SK-N-SH (cell line): ENCODE measurements around the gene MRAP2. TPM values are rescaled to one million over a fixed set of nuclear protein-coding genes. Genes with fewer than 3 reads are reported as not detected.

Experiments
- CTCF ChIA-PET: fragments of 300-600, 350-600 bp; formaldehyde crosslinking; extraction: SDS; loops from one replicate; lab custom pipeline; 2021; lab: Yijun Ruan, JAX
- POLR2A ChIA-PET: fragments of 350-600 bp; sonication (Branson Sonifier 250); formaldehyde crosslinking; extraction: SDS; loops from one replicate; lab custom pipeline; 2020; ENCODE audit warnings: antibody characterized with exemption, inconsistent platforms; lab: Yijun Ruan, JAX
- DNase-seq: peaks from one replicate; pipeline ENCODE4 v3.0.0; 2012
- H2AFZ ChIP-seq: fragments of 200-600 bp; sonication (generic); 2 replicates; pipeline ENCODE4 v1.8.1; 2016; ENCODE audit warnings: antibody characterized with exemption, mild to moderate bottlenecking, low read depth
- H3F3A ChIP-seq: fragments of 200-600 bp; sonication (generic); replicated peaks from 2 replicates; pipeline ENCODE3; 2016; ENCODE audit warnings: antibody characterized with exemption, mild to moderate bottlenecking; ENCODE audit not compliant: insufficient read depth
- H3K27ac ChIP-seq, 2 experiments: fragments of 200-500 bp in 1 of 2; fragments of 200-600 bp in 1 of 2; sonication (Bioruptor generic) in 1 of 2; sonication (generic), shearing (Covaris generic) in 1 of 2; 2 replicates each; pipeline versions ENCODE4 v1.5.1 to v1.6.1; 2014 to 2016; ENCODE audit warnings: low read depth in 2 of 2, inconsistent platforms in 1 of 2, low read length in 1 of 2, mild to moderate bottlenecking in 1 of 2, mixed read lengths in 1 of 2
- H3K27me3 ChIP-seq: fragments of 200-600 bp; sonication (generic), shearing (Covaris generic); 2 replicates; pipeline ENCODE4 v1.6.1; 2016; ENCODE audit warnings: mixed run types; ENCODE audit not compliant: insufficient read depth
- H3K36me3 ChIP-seq, 2 experiments: fragments of 200-500 bp in 1 of 2; fragments of 200-600 bp in 1 of 2; sonication (Bioruptor generic) in 1 of 2; sonication (generic) in 1 of 2; replicated peaks in 1 of 2; 2 replicates each; pipeline versions ENCODE3 to v1.5.1; 2014 to 2016; ENCODE audit warnings: low read length in 1 of 2, mild to moderate bottlenecking in 1 of 2; ENCODE audit not compliant: insufficient read depth in 2 of 2, control insufficient read depth in 1 of 2
- H3K4me1 ChIP-seq, 2 experiments: fragments of 200-500 bp in 1 of 2; fragments of 200-600 bp in 1 of 2; sonication (Bioruptor generic) in 1 of 2; sonication (generic), shearing (Covaris generic) in 1 of 2; 2 replicates each; pipeline versions ENCODE4 v1.5.1 to v1.6.1; 2014 to 2016; ENCODE audit warnings: low read depth in 1 of 2, low read length in 1 of 2, mixed run types in 1 of 2; ENCODE audit not compliant: insufficient read depth in 2 of 2, control insufficient read depth in 1 of 2
- H3K4me2 ChIP-seq: fragments of 200-600 bp; sonication (generic), shearing (Covaris generic); 2 replicates; pipeline ENCODE4 v1.6.1; 2017; ENCODE audit warnings: mixed run types
- H3K4me3 ChIP-seq, 2 experiments: fragments of 200-500 bp in 1 of 2; fragments of 200-600 bp in 1 of 2; sonication (Bioruptor generic) in 1 of 2; sonication (generic), shearing (Covaris generic) in 1 of 2; 2 replicates each; pipeline versions ENCODE4 v1.5.1 to v1.8.1; 2014 to 2016; ENCODE audit warnings: low read depth in 2 of 2, inconsistent platforms in 1 of 2, low read length in 1 of 2, mild to moderate bottlenecking in 1 of 2, mixed read lengths in 1 of 2, moderate library complexity in 1 of 2
- H3K79me2 ChIP-seq: fragments of 200-600 bp; sonication (generic); 2 replicates; pipeline ENCODE4 v1.8.1; 2017; ENCODE audit warnings: mild to moderate bottlenecking; ENCODE audit not compliant: insufficient read depth
- H3K9ac ChIP-seq: fragments of 200-600 bp; sonication (generic); 2 replicates; pipeline ENCODE4 v1.6.1; 2017; ENCODE audit warnings: mixed run types
- H3K9me2 ChIP-seq: fragments of 200-600 bp; sonication (generic); 2 replicates; pipeline ENCODE4 v1.6.1; 2017; ENCODE audit warnings: mixed run types
- H3K9me3 ChIP-seq: fragments of 200-600 bp; sonication (generic); 2 replicates; pipeline ENCODE4 v1.6.1; 2017; ENCODE audit warnings: mixed run types, mild to moderate bottlenecking, moderate library complexity
- H4K20me1 ChIP-seq: fragments of 200-600 bp; sonication (generic); 2 replicates; pipeline ENCODE4 v1.6.1; 2017; ENCODE audit warnings: mild to moderate bottlenecking, mixed run types; ENCODE audit not compliant: insufficient read depth
- ELF1 ChIP-seq: IDR thresholded peaks from 2 replicates; pipeline ENCODE4 v1.4.0; 2012
- EP300 ChIP-seq, 2 experiments: IDR thresholded peaks; 2 replicates each; pipeline versions ENCODE4 v1.4.0 to v1.6.1; 2012; ENCODE audit warnings: borderline replicate concordance in 1 of 2, low read depth in 1 of 2, low read length in 1 of 2
- EZH2phosphoT487 ChIP-seq: fragments of 200-600 bp; sonication (generic); IDR thresholded peaks from 2 replicates; pipeline ENCODE4 v1.6.1; 2017; ENCODE audit warnings: low read depth, mixed run types, mild to moderate bottlenecking, antibody characterized with exemption, moderate library complexity, borderline replicate concordance
- FOSL2 ChIP-seq: IDR thresholded peaks from 2 replicates; pipeline ENCODE4 v1.4.0; 2012; ENCODE audit warnings: low read depth, mild to moderate bottlenecking, moderate library complexity, borderline replicate concordance
- FOXJ3 ChIP-seq: sonication (generic); formaldehyde crosslinking; IDR thresholded peaks from 2 replicates; pipeline ENCODE4 v1.5.1; 2020; ENCODE audit warnings: mild to moderate bottlenecking, missing genetic modification reagents
- GABPA ChIP-seq: IDR thresholded peaks from 2 replicates; pipeline ENCODE4 v1.4.0; 2012; ENCODE audit warnings: low read depth, mild to moderate bottlenecking
- GATA2 ChIP-seq: sonication (generic); formaldehyde crosslinking; IDR thresholded peaks from 2 replicates; pipeline ENCODE4 v1.5.0; 2020; ENCODE audit warnings: mild to moderate bottlenecking, missing genetic modification reagents
- JUND ChIP-seq: IDR thresholded peaks from 2 replicates; pipeline ENCODE4 v1.4.0; 2012
- MAX ChIP-seq: IDR thresholded peaks from 2 replicates; pipeline ENCODE4 v1.4.0; 2012; ENCODE audit warnings: low read depth
- MXI1 ChIP-seq: IDR thresholded peaks from 2 replicates; pipeline ENCODE4 v1.6.1; 2012; ENCODE audit warnings: mild to moderate bottlenecking, low read depth, low read length, improper control_type of control experiment
- NFIC ChIP-seq: IDR thresholded peaks from 2 replicates; pipeline ENCODE4 v1.4.0; 2012; ENCODE audit warnings: borderline replicate concordance
- PBX3 ChIP-seq: IDR thresholded peaks from 2 replicates; pipeline ENCODE4; 2012
- RCOR1 ChIP-seq: fragments of 150-350 bp; IDR thresholded peaks from 2 replicates; pipeline ENCODE4 v1.6.1; 2017; ENCODE audit warnings: antibody characterized with exemption, low read length
- SMC3 ChIP-seq: IDR thresholded peaks from 2 replicates; pipeline ENCODE4 v1.6.1; 2012; ENCODE audit warnings: low read depth, low read length, improper control_type of control experiment
- TEAD4 ChIP-seq: IDR thresholded peaks from 2 replicates; pipeline ENCODE4 v1.4.0; 2012; ENCODE audit warnings: mild to moderate bottlenecking, borderline replicate concordance; ENCODE audit not compliant: insufficient read depth
- USF2 ChIP-seq: fragments of 150-350 bp; IDR thresholded peaks from 2 replicates; pipeline ENCODE4 v1.6.1; 2017; ENCODE audit warnings: antibody characterized with exemption, low read length, low read depth, borderline replicate concordance
- YY1 ChIP-seq: IDR thresholded peaks from 2 replicates; pipeline ENCODE4 v1.4.0; 2012; ENCODE audit warnings: low read depth, mild to moderate bottlenecking
- WGBS: methylation state at CpG from one replicate; pipeline ENCODE4 v1.1.6; 2017; ENCODE audit warnings: low lambda C conversion rate; 5-methylcytosine and 5-hydroxymethylcytosine counted together
- polyA plus RNA-seq, 3 experiments: library from polyadenylated mRNA; depleted of rRNA; stranded (reverse); fragments of >200 nt; gene quantifications; 2 replicates each; pipeline ENCODE4 v1.2.3, GENCODE V29; 2012

The MRAP2 gene
- polyA plus RNA-seq, 1 of the 3 experiments (the other 2 are of a cell fraction): 0.12 TPM

- H4K20me1 ChIP-seq: no peaks in the 10 kb centered on the region
- H3K4me1 ChIP-seq: peaks cover 0 to 21% of the 10 kb centered on the region in 2 experiments; a peak in 2 of 4 replicates
- no peaks in the 10 kb centered on the region for H3K9me3 ChIP-seq
- H3K79me2 ChIP-seq: no peaks in the 10 kb centered on the region
- H3F3A ChIP-seq: no peaks in the 10 kb centered on the region
- no peaks in the 10 kb centered on the region for H3K9me2 ChIP-seq
- H3K36me3 ChIP-seq: no peaks in the 10 kb centered on the region
- H3K9ac ChIP-seq: no peak overlapping the region
- CTCF ChIA-PET: interaction anchor here (1.6 kb wide), 1 partner anchor 16 kb away, joined by 4 read pairs; no protein-coding TSS in a partner anchor
- H3K27ac ChIP-seq: peak overlapping the region in 1 of 2 experiments; percentile 97; a peak in 2 of 4 replicates
- DNase-seq: peak; percentile 52
- no peak overlapping the region for H2AFZ ChIP-seq
- H3K27me3 ChIP-seq: no peaks in the 10 kb centered on the region
- whole genome bisulfite sequencing: 55% methylated on average over 1 of the region's 1 CpG
- peak in 1 of 2 experiments; percentile 47; a peak in 1 of 4 replicates for TF ChIP-seq EP300 (IDR thresholded peaks at IDR 0.05; ENCODE audit: borderline replicate concordance in 1 of 2, low read depth in 1 of 2, low read length in 1 of 2)
- TF ChIP-seq MAX: no peak
- TF ChIP-seq, all 33 proteins: peak for 1
- H3K4me2 ChIP-seq: no peak overlapping the region
- POLR2A ChIA-PET: no interaction called here
- no peak overlapping the region for H3K4me3 ChIP-seq
Measured at GRCh38 chr6:84016029-84016428, 17.5 kb upstream of the MRAP2 start.

GRCh38 chr6:84017709-84018452 lies 15.7 kb upstream of the MRAP2 start:
- DNase-seq: no peak
- Histone ChIP-seq H3K9me2 (no peaks in the 10 kb centered on the region), H3K27me3 (no peaks in the 10 kb centered on the region), H3K36me3 (no peaks in the 10 kb centered on the region), H3K4me1 (peaks cover 0 to 21% of the 10 kb centered on the region in 2 experiments; a peak in 2 of 4 replicates), H4K20me1 (no peaks in the 10 kb centered on the region), H2AFZ (no peak overlapping the region), H3K9ac (no peak overlapping the region), H3F3A (no peaks in the 10 kb centered on the region), H3K4me2 (no peak overlapping the region), H3K4me3 (no peak overlapping the region), H3K79me2 (no peaks in the 10 kb centered on the region), H3K9me3 (no peaks in the 10 kb centered on the region), H3K27ac (peak overlapping the region in 1 of 2 experiments; percentile 97; a peak in 2 of 4 replicates)
- 18% methylated on average over 1 of the region's 1 CpG for WGBS
- TF ChIP-seq EZH2phosphoT487: no peak
- TF ChIP-seq GATA2: peak; percentile 40
- TF ChIP-seq EP300 (IDR thresholded peaks at IDR 0.05; ENCODE audit: borderline replicate concordance in 1 of 2, low read depth in 1 of 2, low read length in 1 of 2): peak in 1 of 2 experiments; percentile 59; a peak in 2 of 4 replicates
- CTCF ChIA-PET: interaction anchor here (1.0 kb wide), 1 partner anchor 403 kb away, joined by 3 read pairs; no protein-coding TSS in a partner anchor
- POLR2A ChIA-PET: no interaction called here

GRCh38 chr6:84018453-84019061 lies 15.0 kb upstream of the MRAP2 start:
- Histone ChIP-seq H3K9ac (no peak overlapping the region), H3K9me3 (no peaks in the 10 kb centered on the region), H3K4me3 (no peak overlapping the region), H3K4me1 (peaks cover 0 to 21% of the 10 kb centered on the region in 2 experiments; a peak in 2 of 4 replicates), H3K27me3 (no peaks in the 10 kb centered on the region), H4K20me1 (no peaks in the 10 kb centered on the region), H3F3A (no peaks in the 10 kb centered on the region), H2AFZ (no peak overlapping the region), H3K36me3 (no peaks in the 10 kb centered on the region), H3K4me2 (no peak overlapping the region), H3K27ac (peak overlapping the region in 1 of 2 experiments; percentile 97; a peak in 2 of 4 replicates), H3K79me2 (no peaks in the 10 kb centered on the region), H3K9me2 (no peaks in the 10 kb centered on the region)
- WGBS: 68% methylated on average over 1 of the region's 1 CpG
- ChIA-PET POLR2A (no interaction called here), CTCF (interaction anchor here (1.0 kb wide), 1 partner anchor 404 kb away, joined by 3 read pairs; no protein-coding TSS in a partner anchor)
- DNase-seq: no peak
- TF ChIP-seq PBX3 (no peak), RCOR1 (no peak), TEAD4 (no peak), ELF1 (no peak), GATA2 (no peak), FOSL2 (no peak), SMC3 (no peak), NFIC (no peak), FOXJ3 (no peak), JUND (no peak), USF2 (no peak), YY1 (no peak), MXI1 (no peak), GABPA (no peak)
